Neural cell (in vitro differentiated cells): Measurements from ENCODE around the gene GAS1. TPM values are rescaled to one million over a fixed set of nuclear protein-coding genes. Genes with fewer than 3 reads are reported as not detected.

ENCODE experiments used
- H2AFZ ChIP-seq: fragments of 200-600, 300-800 bp; sonication (generic), shearing (Covaris generic); 2 replicates; pipeline ENCODE4 v1.6.0; 2014; ENCODE audit warnings: low read depth, mild to moderate bottlenecking, antibody characterized with exemption, low read length, moderate library complexity
- H3F3A ChIP-seq: fragments of 200-600 bp; shearing (Covaris generic); 2 replicates; pipeline ENCODE4 v1.6.1; 2016; ENCODE audit warnings: mild to moderate bottlenecking, moderate library complexity, mixed read lengths, antibody characterized with exemption, low read length; ENCODE audit not compliant: insufficient read depth, poor library complexity, severe bottlenecking
- H3K27ac ChIP-seq: fragments of 200-600, 300-800 bp; sonication (generic), shearing (Covaris generic); 2 replicates; pipeline ENCODE4 v1.5.1; 2014; ENCODE audit warnings: mild to moderate bottlenecking, low read length, moderate library complexity
- H3K27me3 ChIP-seq: fragments of 300-800, 200-600 bp; sonication (generic), shearing (Covaris generic); 2 replicates; pipeline ENCODE4 v1.6.0; 2014; ENCODE audit warnings: mild to moderate bottlenecking, low read depth, low read length, moderate library complexity; ENCODE audit not compliant: insufficient read depth
- H3K36me3 ChIP-seq: fragments of 300-800, 200-600 bp; sonication (generic), shearing (Covaris generic); 2 replicates; pipeline ENCODE4 v1.5.1; 2014; ENCODE audit warnings: mild to moderate bottlenecking, antibody characterized with exemption, low read length, moderate library complexity; ENCODE audit not compliant: insufficient read depth
- H3K4me2 ChIP-seq: fragments of 300-800, 200-600 bp; sonication (generic), shearing (Covaris generic); 2 replicates; pipeline ENCODE4 v1.6.0; 2014; ENCODE audit warnings: mild to moderate bottlenecking, low read length
- H3K4me3 ChIP-seq: fragments of 300-800, 200-600 bp; sonication (generic), shearing (Covaris generic); 2 replicates; pipeline ENCODE4 v1.5.1; 2014; ENCODE audit warnings: mild to moderate bottlenecking, low read length, moderate library complexity
- H3K79me2 ChIP-seq: fragments of 200-600 bp; shearing (Covaris generic); replicated peaks from 2 replicates; pipeline ENCODE4 v1.6.0; 2014; ENCODE audit warnings: mild to moderate bottlenecking, low read length, moderate library complexity; ENCODE audit not compliant: insufficient read depth
- H3K9ac ChIP-seq: fragments of 300-800, 200-600 bp; sonication (generic), shearing (Covaris generic); 2 replicates; pipeline ENCODE4 v1.6.1; 2016; ENCODE audit warnings: mild to moderate bottlenecking, low read length, mixed read lengths
- H3K9me2 ChIP-seq: fragments of 200-600 bp; shearing (Covaris generic); 2 replicates; pipeline ENCODE4 v1.6.1; 2016; ENCODE audit warnings: mild to moderate bottlenecking, low read length, mixed read lengths; ENCODE audit not compliant: insufficient read depth
- H3K9me3 ChIP-seq: fragments of 200-600, 300-800 bp; sonication (generic), shearing (Covaris generic); 2 replicates; pipeline ENCODE4 v1.6.1; 2016; ENCODE audit warnings: mild to moderate bottlenecking, mixed run types, low read length, moderate library complexity, mixed read lengths
- H4K20me1 ChIP-seq: fragments of 200-600 bp; shearing (Covaris generic); 2 replicates; pipeline ENCODE4 v1.6.1; 2016; ENCODE audit warnings: mild to moderate bottlenecking, mixed run types; ENCODE audit not compliant: insufficient read depth
- EP300 ChIP-seq: fragments of 450-650 bp; conservative IDR thresholded peaks from 2 replicates; pipeline ENCODE4 v1.6.1; 2014; ENCODE audit warnings: antibody characterized with exemption, mild to moderate bottlenecking, moderate library complexity; ENCODE audit not compliant: poor library complexity, severe bottlenecking
- EZH2 ChIP-seq: fragments of 200-600, 300-800 bp; shearing (Covaris generic), sonication (generic); IDR thresholded peaks from 2 replicates; pipeline ENCODE4 v1.6.1; 2014; ENCODE audit warnings: antibody characterized with exemption, low read length, borderline replicate concordance, mild to moderate bottlenecking; ENCODE audit not compliant: insufficient read depth, poor library complexity, severe bottlenecking
- MXI1 ChIP-seq: fragments of 450-650 bp; conservative IDR thresholded peaks from 2 replicates; pipeline ENCODE4 v1.6.1; 2014; ENCODE audit warnings: antibody characterized with exemption, mild to moderate bottlenecking; ENCODE audit not compliant: poor library complexity, severe bottlenecking
- POLR2AphosphoS5 ChIP-seq: IDR thresholded peaks from 2 replicates; pipeline ENCODE4 v1.6.1; 2012
- RAD21 ChIP-seq: fragments of 450-650 bp; conservative IDR thresholded peaks from 2 replicates; pipeline ENCODE4 v1.6.1; 2014; ENCODE audit warnings: antibody characterized with exemption, mild to moderate bottlenecking, moderate library complexity
- REST ChIP-seq: IDR thresholded peaks from 2 replicates; pipeline ENCODE4 v1.6.1; 2012; ENCODE audit warnings: borderline replicate concordance
- SMC3 ChIP-seq: fragments of 450-650 bp; conservative IDR thresholded peaks from 2 replicates; pipeline ENCODE4 v1.6.1; 2014; ENCODE audit warnings: antibody characterized with exemption, mild to moderate bottlenecking, moderate library complexity; ENCODE audit not compliant: poor library complexity
- TAF1 ChIP-seq: IDR thresholded peaks from 2 replicates; pipeline ENCODE4 v1.6.1; 2012; ENCODE audit warnings: low read depth
- polyA plus RNA-seq: library from polyadenylated mRNA; depleted of rRNA; stranded (reverse); fragments of >200 nt; gene quantifications from 2 replicates; pipeline ENCODE4 v1.2.3, GENCODE V29; 2014
- TF ChIP-seq, protein P1 (sequence below): fragments of 450-650 bp; IDR thresholded peaks from 2 replicates; pipeline ENCODE4 v1.5.1; 2014; ENCODE audit warnings: antibody characterized with exemption, mild to moderate bottlenecking, moderate library complexity; ENCODE audit not compliant: poor library complexity, severe bottlenecking

The GAS1 gene
- polyA plus RNA-seq, 1 donor from 2014 or later: 1.4 TPM

DNA sequence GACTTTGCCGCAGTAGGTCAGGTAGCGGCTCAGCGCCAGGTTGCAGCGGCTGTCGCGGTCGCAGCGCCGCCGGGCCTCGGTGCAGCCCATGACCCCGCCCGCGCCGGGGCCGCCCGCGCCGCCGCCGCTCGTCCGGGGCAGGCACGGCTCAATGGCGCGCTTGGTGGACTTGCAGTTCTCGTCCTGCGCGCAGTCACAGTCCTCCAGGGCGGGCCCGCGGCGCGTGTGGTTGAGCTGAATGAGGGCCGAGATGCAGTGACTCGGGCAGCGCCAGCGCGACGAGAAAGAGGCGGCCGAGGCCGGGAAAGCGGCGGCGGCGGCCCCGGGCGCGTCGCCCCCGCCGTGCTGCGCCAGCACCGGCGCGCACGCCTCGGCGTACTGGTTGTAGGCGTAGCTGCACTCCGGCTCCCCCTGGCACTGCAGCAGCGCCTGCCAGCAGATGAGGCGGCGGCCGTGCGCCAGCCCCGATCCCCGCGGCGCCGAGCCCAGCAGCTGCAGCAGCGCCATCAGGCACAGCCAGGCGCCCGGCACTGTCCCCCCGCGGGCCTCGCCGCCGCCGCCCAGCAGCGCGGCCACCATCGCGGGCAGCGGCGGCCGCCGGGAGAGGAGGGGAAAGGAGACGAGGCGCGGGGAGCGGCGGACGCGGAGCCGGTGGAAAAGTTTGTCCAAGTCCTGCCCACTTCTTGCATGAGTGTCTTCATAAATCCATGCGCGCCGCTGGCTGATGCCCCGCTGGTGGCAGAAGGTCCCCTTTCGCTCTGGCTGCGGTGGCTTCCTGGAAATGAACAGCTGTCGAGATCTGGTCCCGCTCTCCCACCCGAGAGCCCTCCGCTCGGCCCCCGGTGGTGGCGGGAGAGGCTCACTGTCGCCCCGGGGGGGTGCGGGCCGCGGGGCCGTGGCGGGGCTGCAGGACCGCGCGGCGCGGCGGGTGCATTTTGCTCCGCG, 833 bp downstream of the GAS1 start:
- H3K9ac ChIP-seq: peak overlapping the region; percentile 79
- TF ChIP-seq REST (no peak), MXI1 (peak; percentile 59), SMC3 (peak; percentile 27), POLR2AphosphoS5 (peak; percentile 13), RAD21 (peak; percentile 13), EZH2 (no peak), TAF1 (no peak), EP300 (no peak)
- TF ChIP-seq, protein P1, sequence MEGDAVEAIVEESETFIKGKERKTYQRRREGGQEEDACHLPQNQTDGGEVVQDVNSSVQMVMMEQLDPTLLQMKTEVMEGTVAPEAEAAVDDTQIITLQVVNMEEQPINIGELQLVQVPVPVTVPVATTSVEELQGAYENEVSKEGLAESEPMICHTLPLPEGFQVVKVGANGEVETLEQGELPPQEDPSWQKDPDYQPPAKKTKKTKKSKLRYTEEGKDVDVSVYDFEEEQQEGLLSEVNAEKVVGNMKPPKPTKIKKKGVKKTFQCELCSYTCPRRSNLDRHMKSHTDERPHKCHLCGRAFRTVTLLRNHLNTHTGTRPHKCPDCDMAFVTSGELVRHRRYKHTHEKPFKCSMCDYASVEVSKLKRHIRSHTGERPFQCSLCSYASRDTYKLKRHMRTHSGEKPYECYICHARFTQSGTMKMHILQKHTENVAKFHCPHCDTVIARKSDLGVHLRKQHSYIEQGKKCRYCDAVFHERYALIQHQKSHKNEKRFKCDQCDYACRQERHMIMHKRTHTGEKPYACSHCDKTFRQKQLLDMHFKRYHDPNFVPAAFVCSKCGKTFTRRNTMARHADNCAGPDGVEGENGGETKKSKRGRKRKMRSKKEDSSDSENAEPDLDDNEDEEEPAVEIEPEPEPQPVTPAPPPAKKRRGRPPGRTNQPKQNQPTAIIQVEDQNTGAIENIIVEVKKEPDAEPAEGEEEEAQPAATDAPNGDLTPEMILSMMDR: peak; percentile 50
- no peaks in the 10 kb centered on the region for H3K9me2 ChIP-seq
- no peaks in the 10 kb centered on the region for H3K27me3 ChIP-seq
- peak overlapping the region; percentile 66 for H3K27ac ChIP-seq
- peak overlapping the region; percentile 76 for H2AFZ ChIP-seq
- H3K9me3 ChIP-seq: no peaks in the 10 kb centered on the region
- H4K20me1 ChIP-seq: no peaks in the 10 kb centered on the region
- H3F3A ChIP-seq: no peaks in the 10 kb centered on the region
- H3K79me2 ChIP-seq: peaks cover 18% of the 10 kb centered on the region
- H3K36me3 ChIP-seq: no peaks in the 10 kb centered on the region
- peak overlapping the region; percentile 92 for H3K4me3 ChIP-seq
- no peak overlapping the region for H3K4me2 ChIP-seq

GRCh38 chr9:86945728-86946200, 1.5 kb downstream of the GAS1 start:
- Histone ChIP-seq H3K79me2 (peaks cover 18% of the 10 kb centered on the region), H3K36me3 (no peaks in the 10 kb centered on the region), H3K27ac (peak overlapping the region; percentile 66), H3F3A (no peaks in the 10 kb centered on the region), H3K4me3 (peak overlapping the region; percentile 92), H3K4me2 (peak overlapping the region; percentile 71), H3K9ac (peak overlapping the region; percentile 79), H3K9me2 (no peaks in the 10 kb centered on the region), H3K9me3 (no peaks in the 10 kb centered on the region), H4K20me1 (no peaks in the 10 kb centered on the region), H3K27me3 (no peaks in the 10 kb centered on the region), H2AFZ (peak overlapping the region; percentile 76)
- TF ChIP-seq, protein P1: peak; percentile 58
- TF ChIP-seq POLR2AphosphoS5: no peak
- peak; percentile 37 for TF ChIP-seq SMC3
- peak; percentile 53 for TF ChIP-seq RAD21
